ENCODE measurements around the gene LEMD2. TPM values are rescaled to one million over a fixed set of nuclear protein-coding genes. Genes with fewer than 3 reads are reported as not detected.

Gene LEMD2
- total RNA-seq, 4 donors from 2014 or later: 44.3 to 99.2 (median 55.6) TPM

DNA sequence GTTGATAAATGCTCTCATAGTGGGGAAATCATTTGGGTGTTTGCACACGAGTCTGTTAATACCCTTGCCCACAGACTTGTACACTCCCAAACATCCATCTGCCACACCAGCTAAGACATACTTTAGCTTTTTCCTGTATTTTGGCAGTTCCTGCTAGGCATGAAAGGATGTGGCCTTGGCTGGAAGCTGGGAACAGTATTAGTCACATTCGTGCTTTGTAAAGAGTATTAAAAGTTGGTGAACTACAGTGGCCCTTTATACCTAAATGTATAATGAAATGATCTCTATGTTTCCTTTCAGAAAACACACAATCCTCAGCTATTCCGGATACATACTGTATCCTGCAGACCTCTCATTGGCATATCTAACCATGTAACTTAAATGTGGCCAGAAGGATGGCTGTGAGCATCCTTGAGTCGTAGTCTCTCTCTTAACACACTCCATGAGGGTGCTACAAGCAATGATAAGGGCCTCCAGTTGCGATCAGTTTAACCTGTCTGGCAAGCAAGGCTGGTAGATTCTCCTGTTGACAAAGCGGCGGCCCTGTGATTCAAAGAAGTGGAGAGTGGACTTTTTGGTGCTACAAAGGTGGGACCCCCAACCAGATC is 1.5 kb downstream of the LEMD2 start:
- Histone ChIP-seq H3K4me1 (peaks cover 49% of the 10 kb centered on the region), H3K27ac (peak overlapping the region; percentile 99), H3K9me3 (no peaks in the 10 kb centered on the region), H3K4me3 (peak overlapping the region; percentile 93), H3K27me3 (no peaks in the 10 kb centered on the region), H3K36me3 (peaks cover 28% of the 10 kb centered on the region)
- 19% methylated on average over 7 of the region's 7 CpGs for WGBS
- no peak for DNase-seq (ENCODE audit: low spot score in 2 of 2)
- TF ChIP-seq POLR2AphosphoS5 (IDR thresholded peaks at IDR 0.05): no peak
- TF ChIP-seq EP300 (IDR thresholded peaks at IDR 0.05): no peak
- TF ChIP-seq, protein P1, sequence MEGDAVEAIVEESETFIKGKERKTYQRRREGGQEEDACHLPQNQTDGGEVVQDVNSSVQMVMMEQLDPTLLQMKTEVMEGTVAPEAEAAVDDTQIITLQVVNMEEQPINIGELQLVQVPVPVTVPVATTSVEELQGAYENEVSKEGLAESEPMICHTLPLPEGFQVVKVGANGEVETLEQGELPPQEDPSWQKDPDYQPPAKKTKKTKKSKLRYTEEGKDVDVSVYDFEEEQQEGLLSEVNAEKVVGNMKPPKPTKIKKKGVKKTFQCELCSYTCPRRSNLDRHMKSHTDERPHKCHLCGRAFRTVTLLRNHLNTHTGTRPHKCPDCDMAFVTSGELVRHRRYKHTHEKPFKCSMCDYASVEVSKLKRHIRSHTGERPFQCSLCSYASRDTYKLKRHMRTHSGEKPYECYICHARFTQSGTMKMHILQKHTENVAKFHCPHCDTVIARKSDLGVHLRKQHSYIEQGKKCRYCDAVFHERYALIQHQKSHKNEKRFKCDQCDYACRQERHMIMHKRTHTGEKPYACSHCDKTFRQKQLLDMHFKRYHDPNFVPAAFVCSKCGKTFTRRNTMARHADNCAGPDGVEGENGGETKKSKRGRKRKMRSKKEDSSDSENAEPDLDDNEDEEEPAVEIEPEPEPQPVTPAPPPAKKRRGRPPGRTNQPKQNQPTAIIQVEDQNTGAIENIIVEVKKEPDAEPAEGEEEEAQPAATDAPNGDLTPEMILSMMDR (IDR thresholded peaks at IDR 0.05): no peak
- no peak for TF ChIP-seq POLR2A (IDR thresholded peaks at IDR 0.05)

DNA sequence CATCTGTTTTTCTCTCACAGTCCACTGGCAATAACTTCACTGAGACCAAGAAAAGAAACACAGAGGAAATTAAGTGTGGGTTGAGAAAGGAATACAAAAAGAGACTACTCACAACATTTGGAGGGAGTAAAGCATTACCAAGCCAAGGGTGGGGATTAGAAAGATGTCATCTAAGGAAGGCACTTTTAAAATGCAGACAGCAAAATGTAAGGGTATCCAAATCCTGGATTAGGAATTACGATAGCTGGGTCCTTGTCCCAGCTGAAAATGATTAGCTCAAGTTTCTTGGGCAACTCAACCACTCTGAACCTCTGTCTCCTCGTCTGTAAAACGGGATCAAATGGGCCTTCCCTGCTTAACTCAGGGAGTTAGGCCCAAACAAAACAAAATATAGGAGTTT is 2.2 kb downstream of the LEMD2 start:
- TF ChIP-seq POLR2AphosphoS5 (IDR thresholded peaks at IDR 0.05): no peak
- TF ChIP-seq, protein P1 (IDR thresholded peaks at IDR 0.05): no peak
- no peak for TF ChIP-seq EP300 (IDR thresholded peaks at IDR 0.05)
- TF ChIP-seq POLR2A (IDR thresholded peaks at IDR 0.05): no peak
- Histone ChIP-seq H3K4me1 (peaks cover 49% of the 10 kb centered on the region), H3K4me3 (peak overlapping the region; percentile 93), H3K27ac (peak overlapping the region; percentile 99), H3K27me3 (no peaks in the 10 kb centered on the region), H3K9me3 (no peaks in the 10 kb centered on the region), H3K36me3 (peaks cover 35% of the 10 kb centered on the region)
- no peak for DNase-seq (ENCODE audit: low spot score in 2 of 2)
- WGBS: 59% methylated on average over 3 of the region's 3 CpGs

DNA sequence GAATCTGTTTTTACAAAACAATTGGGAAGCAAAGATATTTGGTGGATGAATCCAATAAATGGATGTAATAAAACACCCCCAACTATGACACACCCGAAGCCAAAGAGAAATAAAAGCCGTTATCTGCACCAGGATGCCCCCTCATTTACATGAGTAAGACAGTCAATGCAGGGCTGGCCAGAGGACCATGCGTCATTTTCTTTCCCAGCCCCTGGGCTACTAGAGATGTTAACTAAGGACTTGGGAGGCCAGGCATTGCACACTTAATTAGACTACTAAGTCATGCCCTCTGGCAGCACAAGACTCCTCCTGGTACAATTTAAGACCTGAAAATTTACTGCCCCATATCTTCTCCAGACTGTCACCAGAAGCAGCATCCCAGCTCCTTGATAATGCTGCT is 3.2 kb downstream of the LEMD2 start:
- Histone ChIP-seq H3K27ac (peak overlapping the region; percentile 99), H3K27me3 (no peaks in the 10 kb centered on the region), H3K36me3 (peaks cover 45% of the 10 kb centered on the region), H3K4me3 (no peak overlapping the region), H3K4me1 (peaks cover 54% of the 10 kb centered on the region), H3K9me3 (no peaks in the 10 kb centered on the region)
- DNase-seq (ENCODE audit: low spot score in 2 of 2): no peak
- 58% methylated on average over 3 of the region's 3 CpGs for WGBS
- no peak for TF ChIP-seq EP300 (IDR thresholded peaks at IDR 0.05)

- Histone ChIP-seq H3K27ac (no peak overlapping the region), H3K4me1 (peaks cover 54% of the 10 kb centered on the region), H3K4me3 (no peak overlapping the region), H3K36me3 (peaks cover 55% of the 10 kb centered on the region), H3K9me3 (no peaks in the 10 kb centered on the region), H3K27me3 (no peaks in the 10 kb centered on the region)
- no peak for TF ChIP-seq EP300 (IDR thresholded peaks at IDR 0.05)
- TF ChIP-seq, protein P1 (IDR thresholded peaks at IDR 0.05): no peak
- TF ChIP-seq POLR2A (IDR thresholded peaks at IDR 0.05): no peak
- no peak for TF ChIP-seq POLR2AphosphoS5 (IDR thresholded peaks at IDR 0.05)
- no peak for DNase-seq (ENCODE audit: low spot score in 2 of 2)
- 81% methylated on average over 13 of the region's 13 CpGs for WGBS
Observed at GRCh38 chr6:33784787-33785186, 4.1 kb downstream of the LEMD2 start.

DNA sequence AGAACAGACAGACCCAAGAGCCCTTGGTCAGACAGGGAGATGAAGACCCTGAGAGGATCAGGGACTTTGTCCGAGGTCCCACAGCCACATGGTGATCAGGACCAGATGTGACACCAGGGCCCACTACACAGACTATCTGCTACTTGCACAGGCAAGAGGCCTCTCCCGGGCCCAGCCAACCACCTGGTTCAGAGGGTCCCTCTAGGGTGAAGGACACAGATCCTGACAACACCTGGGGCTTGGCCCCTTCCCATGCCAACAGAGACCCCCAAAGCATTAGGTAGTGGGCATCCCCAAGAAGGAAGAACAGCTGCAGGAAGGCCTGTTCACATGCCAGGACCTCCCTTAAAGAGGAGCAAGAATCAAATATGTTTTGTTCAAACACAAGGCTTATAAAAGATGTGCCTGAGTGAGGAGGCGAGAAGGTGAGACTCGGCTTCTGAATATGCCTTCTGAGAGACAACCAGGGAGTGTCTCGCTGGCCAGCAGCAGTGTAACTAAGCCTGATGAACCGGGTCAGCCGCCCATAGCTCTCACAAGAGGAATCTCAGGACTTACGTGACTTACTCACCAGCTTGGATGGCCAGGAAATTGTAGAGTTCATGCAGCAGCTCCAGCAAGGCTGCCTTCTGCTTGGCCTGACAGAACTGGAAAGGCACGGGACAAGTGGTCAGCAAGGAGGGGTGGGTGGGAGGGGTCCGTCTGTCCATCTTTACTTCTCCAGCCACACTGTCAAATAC is 5.0 kb downstream of the LEMD2 start:
- peaks cover 63% of the 10 kb centered on the region for H3K36me3 ChIP-seq
- peaks cover 47% of the 10 kb centered on the region for H3K4me1 ChIP-seq
- TF ChIP-seq EP300 (IDR thresholded peaks at IDR 0.05) (no peak), POLR2AphosphoS5 (IDR thresholded peaks at IDR 0.05) (no peak), POLR2A (IDR thresholded peaks at IDR 0.05) (no peak)
- TF ChIP-seq, protein P1 (IDR thresholded peaks at IDR 0.05): no peak
- no peak overlapping the region for H3K4me3 ChIP-seq
- no peak overlapping the region for H3K27ac ChIP-seq
- no peaks in the 10 kb centered on the region for H3K9me3 ChIP-seq
- DNase-seq (ENCODE audit: low spot score in 2 of 2): no peak
- H3K27me3 ChIP-seq: no peaks in the 10 kb centered on the region
- 95% methylated on average over 8 of the region's 10 CpGs for WGBS

Measured in suprapubic skin (tissue), 4 donors.